Gastroesophageal sphincter (tissue), 2 donors: ENCODE measurements around the gene CEBPG.

Source experiments
- EP300 ChIP-seq: sonication (generic); formaldehyde crosslinking; IDR thresholded peaks from one replicate; pipeline ENCODE4 v1.6.1; 2017; ENCODE audit warnings: antibody characterized with exemption, mild to moderate bottlenecking
- POLR2A ChIP-seq, 2 donors: fragments of 450-650 bp; IDR thresholded peaks; one replicate each; pipeline ENCODE4 v1.6.1; 2017; ENCODE audit warnings: antibody characterized with exemption in 2 of 2, mild to moderate bottlenecking in 2 of 2, moderate library complexity in 1 of 2

- TF ChIP-seq EP300 (no peak), POLR2A (IDR thresholded peaks at IDR 0.05) (no peak)
Observed at GRCh38 chr19:33418461-33418860, 45.0 kb downstream of the CEBPG start.
